SK-N-SH (cell line): ENCODE results near the gene LRCOL1.

Source experiments
- ELF1 ChIP-seq: IDR thresholded peaks from 2 replicates; pipeline ENCODE4 v1.4.0; 2012
- EZH2phosphoT487 ChIP-seq: fragments of 200-600 bp; sonication (generic); IDR thresholded peaks from 2 replicates; pipeline ENCODE4 v1.6.1; 2017; ENCODE audit warnings: low read depth, mixed run types, mild to moderate bottlenecking, antibody characterized with exemption, moderate library complexity, borderline replicate concordance
- GABPA ChIP-seq: IDR thresholded peaks from 2 replicates; pipeline ENCODE4 v1.4.0; 2012; ENCODE audit warnings: low read depth, mild to moderate bottlenecking
- JUND ChIP-seq: IDR thresholded peaks from 2 replicates; pipeline ENCODE4 v1.4.0; 2012
- POLR2AphosphoS5 ChIP-seq: IDR thresholded peaks from 2 replicates; pipeline ENCODE4 v1.6.1; 2012; ENCODE audit warnings: low read depth, low read length
- RAD21 ChIP-seq: IDR thresholded peaks from 2 replicates; pipeline ENCODE4 v1.6.1; 2012; ENCODE audit warnings: mild to moderate bottlenecking, low read length
- RFX5 ChIP-seq: IDR thresholded peaks from 2 replicates; pipeline ENCODE4 v1.6.1; 2012; ENCODE audit warnings: mild to moderate bottlenecking, improper control_type of control experiment, low read length
- SIN3A ChIP-seq: IDR thresholded peaks from 2 replicates; pipeline ENCODE4 v1.6.1; 2012; ENCODE audit warnings: low read depth, mild to moderate bottlenecking, low read length, moderate library complexity, borderline replicate concordance
- TAF1 ChIP-seq: IDR thresholded peaks from 2 replicates; pipeline ENCODE4 v1.6.1; 2012; ENCODE audit warnings: low read depth, mild to moderate bottlenecking, low read length, moderate library complexity, borderline replicate concordance
- TF ChIP-seq, protein P1 (sequence below): IDR thresholded peaks from 2 replicates; pipeline ENCODE4 v1.6.1; 2012; ENCODE audit warnings: mild to moderate bottlenecking, low read depth, low read length, moderate library complexity
- TF ChIP-seq, protein P2 (sequence below): fragments of 200-600 bp; sonication (generic); IDR thresholded peaks from 2 replicates; pipeline ENCODE4 v1.6.1; 2017; ENCODE audit warnings: antibody characterized with exemption, mild to moderate bottlenecking, moderate library complexity
- TF ChIP-seq, protein P3 (sequence below): fragments of 150-350 bp; IDR thresholded peaks from 2 replicates; pipeline ENCODE4 v1.6.1; 2017; ENCODE audit warnings: antibody characterized with exemption, low read length, low read depth, borderline replicate concordance
- TF ChIP-seq, protein P4 (sequence below): IDR thresholded peaks from 2 replicates; pipeline ENCODE4 v1.4.0; 2012; ENCODE audit warnings: low read depth
- TF ChIP-seq, protein P5 (sequence below): IDR thresholded peaks from 2 replicates; pipeline ENCODE4 v1.4.0; 2012; ENCODE audit warnings: low read depth, borderline replicate concordance

DNA sequence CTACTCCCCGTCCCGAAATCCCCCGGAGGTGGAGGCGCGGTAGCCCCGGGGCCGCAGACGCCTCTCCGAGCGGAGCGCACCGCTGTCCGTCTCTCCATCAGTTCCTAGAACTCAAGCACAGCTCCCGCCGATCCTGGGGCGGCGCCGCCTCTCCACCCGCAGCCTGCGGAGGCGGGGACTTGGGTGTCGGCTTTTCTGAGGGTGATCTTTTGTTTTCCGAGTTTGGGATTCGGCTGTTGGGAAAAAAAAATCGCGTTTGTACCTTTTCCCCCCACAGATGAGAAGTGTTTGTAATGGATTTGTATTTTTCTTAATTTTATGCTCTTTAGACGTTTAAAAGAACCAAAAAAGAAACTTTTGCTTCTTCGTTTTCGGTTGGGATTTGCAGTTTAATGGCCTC lies 26.6 kb downstream of the LRCOL1 start:
- TF ChIP-seq, protein P1, sequence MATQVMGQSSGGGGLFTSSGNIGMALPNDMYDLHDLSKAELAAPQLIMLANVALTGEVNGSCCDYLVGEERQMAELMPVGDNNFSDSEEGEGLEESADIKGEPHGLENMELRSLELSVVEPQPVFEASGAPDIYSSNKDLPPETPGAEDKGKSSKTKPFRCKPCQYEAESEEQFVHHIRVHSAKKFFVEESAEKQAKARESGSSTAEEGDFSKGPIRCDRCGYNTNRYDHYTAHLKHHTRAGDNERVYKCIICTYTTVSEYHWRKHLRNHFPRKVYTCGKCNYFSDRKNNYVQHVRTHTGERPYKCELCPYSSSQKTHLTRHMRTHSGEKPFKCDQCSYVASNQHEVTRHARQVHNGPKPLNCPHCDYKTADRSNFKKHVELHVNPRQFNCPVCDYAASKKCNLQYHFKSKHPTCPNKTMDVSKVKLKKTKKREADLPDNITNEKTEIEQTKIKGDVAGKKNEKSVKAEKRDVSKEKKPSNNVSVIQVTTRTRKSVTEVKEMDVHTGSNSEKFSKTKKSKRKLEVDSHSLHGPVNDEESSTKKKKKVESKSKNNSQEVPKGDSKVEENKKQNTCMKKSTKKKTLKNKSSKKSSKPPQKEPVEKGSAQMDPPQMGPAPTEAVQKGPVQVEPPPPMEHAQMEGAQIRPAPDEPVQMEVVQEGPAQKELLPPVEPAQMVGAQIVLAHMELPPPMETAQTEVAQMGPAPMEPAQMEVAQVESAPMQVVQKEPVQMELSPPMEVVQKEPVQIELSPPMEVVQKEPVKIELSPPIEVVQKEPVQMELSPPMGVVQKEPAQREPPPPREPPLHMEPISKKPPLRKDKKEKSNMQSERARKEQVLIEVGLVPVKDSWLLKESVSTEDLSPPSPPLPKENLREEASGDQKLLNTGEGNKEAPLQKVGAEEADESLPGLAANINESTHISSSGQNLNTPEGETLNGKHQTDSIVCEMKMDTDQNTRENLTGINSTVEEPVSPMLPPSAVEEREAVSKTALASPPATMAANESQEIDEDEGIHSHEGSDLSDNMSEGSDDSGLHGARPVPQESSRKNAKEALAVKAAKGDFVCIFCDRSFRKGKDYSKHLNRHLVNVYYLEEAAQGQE = no peak
- TF ChIP-seq, protein P2, sequence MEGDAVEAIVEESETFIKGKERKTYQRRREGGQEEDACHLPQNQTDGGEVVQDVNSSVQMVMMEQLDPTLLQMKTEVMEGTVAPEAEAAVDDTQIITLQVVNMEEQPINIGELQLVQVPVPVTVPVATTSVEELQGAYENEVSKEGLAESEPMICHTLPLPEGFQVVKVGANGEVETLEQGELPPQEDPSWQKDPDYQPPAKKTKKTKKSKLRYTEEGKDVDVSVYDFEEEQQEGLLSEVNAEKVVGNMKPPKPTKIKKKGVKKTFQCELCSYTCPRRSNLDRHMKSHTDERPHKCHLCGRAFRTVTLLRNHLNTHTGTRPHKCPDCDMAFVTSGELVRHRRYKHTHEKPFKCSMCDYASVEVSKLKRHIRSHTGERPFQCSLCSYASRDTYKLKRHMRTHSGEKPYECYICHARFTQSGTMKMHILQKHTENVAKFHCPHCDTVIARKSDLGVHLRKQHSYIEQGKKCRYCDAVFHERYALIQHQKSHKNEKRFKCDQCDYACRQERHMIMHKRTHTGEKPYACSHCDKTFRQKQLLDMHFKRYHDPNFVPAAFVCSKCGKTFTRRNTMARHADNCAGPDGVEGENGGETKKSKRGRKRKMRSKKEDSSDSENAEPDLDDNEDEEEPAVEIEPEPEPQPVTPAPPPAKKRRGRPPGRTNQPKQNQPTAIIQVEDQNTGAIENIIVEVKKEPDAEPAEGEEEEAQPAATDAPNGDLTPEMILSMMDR = no peak
- TF ChIP-seq SIN3A = no peak
- no peak for TF ChIP-seq TAF1
- TF ChIP-seq POLR2AphosphoS5 = no peak
- no peak for TF ChIP-seq RAD21
- TF ChIP-seq, protein P3, sequence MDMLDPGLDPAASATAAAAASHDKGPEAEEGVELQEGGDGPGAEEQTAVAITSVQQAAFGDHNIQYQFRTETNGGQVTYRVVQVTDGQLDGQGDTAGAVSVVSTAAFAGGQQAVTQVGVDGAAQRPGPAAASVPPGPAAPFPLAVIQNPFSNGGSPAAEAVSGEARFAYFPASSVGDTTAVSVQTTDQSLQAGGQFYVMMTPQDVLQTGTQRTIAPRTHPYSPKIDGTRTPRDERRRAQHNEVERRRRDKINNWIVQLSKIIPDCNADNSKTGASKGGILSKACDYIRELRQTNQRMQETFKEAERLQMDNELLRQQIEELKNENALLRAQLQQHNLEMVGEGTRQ = no peak
- no peak for TF ChIP-seq EZH2phosphoT487
- TF ChIP-seq RFX5 = no peak
- TF ChIP-seq ELF1 = no peak
- TF ChIP-seq JUND = no peak
- TF ChIP-seq, protein P4, sequence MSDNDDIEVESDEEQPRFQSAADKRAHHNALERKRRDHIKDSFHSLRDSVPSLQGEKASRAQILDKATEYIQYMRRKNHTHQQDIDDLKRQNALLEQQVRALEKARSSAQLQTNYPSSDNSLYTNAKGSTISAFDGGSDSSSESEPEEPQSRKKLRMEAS = no peak
- TF ChIP-seq, protein P5, sequence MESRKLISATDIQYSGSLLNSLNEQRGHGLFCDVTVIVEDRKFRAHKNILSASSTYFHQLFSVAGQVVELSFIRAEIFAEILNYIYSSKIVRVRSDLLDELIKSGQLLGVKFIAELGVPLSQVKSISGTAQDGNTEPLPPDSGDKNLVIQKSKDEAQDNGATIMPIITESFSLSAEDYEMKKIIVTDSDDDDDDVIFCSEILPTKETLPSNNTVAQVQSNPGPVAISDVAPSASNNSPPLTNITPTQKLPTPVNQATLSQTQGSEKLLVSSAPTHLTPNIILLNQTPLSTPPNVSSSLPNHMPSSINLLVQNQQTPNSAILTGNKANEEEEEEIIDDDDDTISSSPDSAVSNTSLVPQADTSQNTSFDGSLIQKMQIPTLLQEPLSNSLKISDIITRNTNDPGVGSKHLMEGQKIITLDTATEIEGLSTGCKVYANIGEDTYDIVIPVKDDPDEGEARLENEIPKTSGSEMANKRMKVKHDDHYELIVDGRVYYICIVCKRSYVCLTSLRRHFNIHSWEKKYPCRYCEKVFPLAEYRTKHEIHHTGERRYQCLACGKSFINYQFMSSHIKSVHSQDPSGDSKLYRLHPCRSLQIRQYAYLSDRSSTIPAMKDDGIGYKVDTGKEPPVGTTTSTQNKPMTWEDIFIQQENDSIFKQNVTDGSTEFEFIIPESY = no peak
- no peak for TF ChIP-seq GABPA
